ENCODE results near the gene PCDHA6.
"Not testable (repeated sequence)": the region's sequence is repeated elsewhere in the genome, so short reads cannot be mapped to it uniquely, and the experiment has no call there.

PCDHA6 gene

GRCh38 chr5:140857177-140857986, 29.6 kb downstream of the PCDHA6 start:
- no peak for DNase-seq (ENCODE audit: low read depth)

- no peak for DNase-seq (ENCODE audit: low read depth)
These were observed 30.2 kb downstream of the PCDHA6 start for GRCh38 chr5:140857987-140858240.

GRCh38 chr5:140862441-140863295, 34.9 kb downstream of the PCDHA6 start:
- no peak for DNase-seq (ENCODE audit: low read depth)

- no peak for DNase-seq (ENCODE audit: low read depth)
These were observed 41.2 kb downstream of the PCDHA6 start, which contains the start of gene PCDHA11 for GRCh38 chr5:140868721-140869554. Gene PCDHA11 (plus strand): TSS chr5:140868957. CDS start chr5:140869104, 147 bp downstream.

GRCh38 chr5:140869555-140869886, 41.8 kb downstream of the PCDHA6 start:
- no peak for DNase-seq (ENCODE audit: low read depth)

GRCh38 chr5:140870221-140871201, 42.8 kb downstream of the PCDHA6 start:
- DNase-seq (ENCODE audit: low read depth) = no peak

- no peak for DNase-seq (ENCODE audit: low read depth)
These were observed 47.6 kb downstream of the PCDHA6 start, which contains the start of gene PCDHA12 for GRCh38 chr5:140875085-140876065. Gene PCDHA12 (plus strand): TSS chr5:140875308. CDS start chr5:140875473, 165 bp downstream.

- DNase-seq (ENCODE audit: low read depth) = not testable (repeated sequence)
These were observed 48.9 kb downstream of the PCDHA6 start for GRCh38 chr5:140876541-140877261.

- DNase-seq (ENCODE audit: low read depth) = no peak
These were observed 49.5 kb downstream of the PCDHA6 start for GRCh38 chr5:140877262-140877581.

Data from stimulated activated CD8-positive, alpha-beta memory T cell treated with anti-CD3 and anti-CD28 coated beads, Interleukin-7, amount 100 ng/mL, for 24 hours (primary cell).